HEK293 (cell line): ENCODE measurements around the gene MINAR2.

Experiments
- CTCF ChIA-PET: fragments of 350-600 bp; formaldehyde crosslinking; extraction: SDS; loops from one replicate; lab custom pipeline; 2021; ENCODE audit warnings: antibody characterized with exemption; lab: Yijun Ruan, JAX
- POLR2A ChIA-PET: fragments of 300-600 bp; formaldehyde crosslinking; extraction: SDS; loops from one replicate; lab custom pipeline; 2020; ENCODE audit warnings: antibody characterized with exemption, inconsistent platforms; lab: Yijun Ruan, JAX
- H3K27ac ChIP-seq: fragments of 200-500 bp; sonication (Bioruptor generic); 2 replicates; pipeline ENCODE4 v1.5.1; 2014; ENCODE audit warnings: low read depth, low read length, control low read depth, inconsistent platforms; ENCODE audit errors: extremely low read depth
- H3K36me3 ChIP-seq, 2 experiments: fragments of 200-500 bp in 1 of 2; sonication (Bioruptor generic) in 1 of 2; 1 replicate in 1 of 2; 2 replicates in 1 of 2; pipeline ENCODE4 v1.5.1; 2014 to 2017; ENCODE audit warnings: inconsistent platforms in 2 of 2, low read length in 2 of 2; ENCODE audit not compliant: control insufficient read depth in 2 of 2, insufficient read depth in 1 of 2
- H3K4me1 ChIP-seq: fragments of 200-500 bp; sonication (Bioruptor generic); 2 replicates; pipeline ENCODE4 v1.5.1; 2014; ENCODE audit warnings: mild to moderate bottlenecking, low read length, inconsistent platforms; ENCODE audit not compliant: control insufficient read depth, insufficient read depth
- H3K4me3 ChIP-seq: 2 replicates; pipeline ENCODE4 v1.5.1; 2011; ENCODE audit warnings: low read depth, mild to moderate bottlenecking, control low read depth, low read length, moderate library complexity
- H3K9me3 ChIP-seq: fragments of 200-500 bp; sonication (Bioruptor generic); 2 replicates; pipeline ENCODE4 v1.5.1; 2014; ENCODE audit warnings: low read depth, low read length, inconsistent platforms; ENCODE audit not compliant: control insufficient read depth, insufficient read depth
- ATF2 ChIP-seq: fragments of 450-650 bp; formaldehyde crosslinking; IDR thresholded peaks from 2 replicates; pipeline ENCODE4 v1.5.1; 2016; ENCODE audit warnings: missing biosample characterization, missing genetic modification characterization, low read depth
- BCL6B ChIP-seq: fragments of 450-650 bp; formaldehyde crosslinking; IDR thresholded peaks from 2 replicates; pipeline ENCODE4 v1.5.1; 2017; ENCODE audit warnings: missing biosample characterization, missing genetic modification characterization
- EGR2 ChIP-seq: fragments of 450-650 bp; formaldehyde crosslinking; IDR thresholded peaks from 2 replicates; pipeline ENCODE4 v1.5.1; 2016; ENCODE audit warnings: low read depth, missing biosample characterization, missing genetic modification characterization
- PATZ1 ChIP-seq: fragments of 450-650 bp; formaldehyde crosslinking; IDR thresholded peaks from 2 replicates; pipeline ENCODE4 v1.5.1; 2016; ENCODE audit warnings: missing biosample characterization, missing genetic modification characterization
- SCRT2 ChIP-seq: fragments of 450-650 bp; formaldehyde crosslinking; IDR thresholded peaks from 2 replicates; pipeline ENCODE4 v1.5.1; 2016; ENCODE audit warnings: missing biosample characterization, missing genetic modification characterization
- SP7 ChIP-seq: fragments of 450-650 bp; formaldehyde crosslinking; IDR thresholded peaks from 2 replicates; pipeline ENCODE4 v1.5.1; 2016; ENCODE audit warnings: missing biosample characterization, missing genetic modification characterization
- ZBTB10 ChIP-seq: fragments of 450-650 bp; formaldehyde crosslinking; IDR thresholded peaks from 2 replicates; pipeline ENCODE4 v1.5.1; 2016; ENCODE audit warnings: missing biosample characterization, missing genetic modification characterization
- ZBTB48 ChIP-seq: fragments of 450-650 bp; formaldehyde crosslinking; IDR thresholded peaks from 2 replicates; pipeline ENCODE4 v1.5.1; 2016; ENCODE audit warnings: missing biosample characterization, missing genetic modification characterization
- ZNF10 ChIP-seq: fragments of 450-650 bp; formaldehyde crosslinking; IDR thresholded peaks from 2 replicates; pipeline ENCODE4 v1.5.1; 2017; ENCODE audit warnings: missing biosample characterization, missing genetic modification characterization
- ZNF157 ChIP-seq: fragments of 450-650 bp; formaldehyde crosslinking; IDR thresholded peaks from 2 replicates; pipeline ENCODE4 v1.5.1; 2016; ENCODE audit warnings: missing biosample characterization, missing genetic modification characterization
- ZNF18 ChIP-seq: fragments of 450-650 bp; formaldehyde crosslinking; IDR thresholded peaks from 2 replicates; pipeline ENCODE4 v1.5.1; 2016; ENCODE audit warnings: missing biosample characterization, missing genetic modification characterization
- ZNF223 ChIP-seq: fragments of 450-650 bp; formaldehyde crosslinking; IDR thresholded peaks from 2 replicates; pipeline ENCODE4 v1.5.1; 2016; ENCODE audit warnings: missing biosample characterization, missing genetic modification characterization
- ZNF473 ChIP-seq: fragments of 450-650 bp; formaldehyde crosslinking; IDR thresholded peaks from 2 replicates; pipeline ENCODE4 v1.5.1; 2017; ENCODE audit warnings: missing biosample characterization, missing genetic modification characterization
- ZNF530 ChIP-seq: fragments of 450-650 bp; formaldehyde crosslinking; IDR thresholded peaks from 2 replicates; pipeline ENCODE4 v1.5.1; 2016; ENCODE audit warnings: low read depth, missing biosample characterization, missing genetic modification characterization
- ZNF548 ChIP-seq: fragments of 450-650 bp; formaldehyde crosslinking; IDR thresholded peaks from 2 replicates; pipeline ENCODE4 v1.5.1; 2016; ENCODE audit warnings: missing biosample characterization, missing genetic modification characterization
- ZNF561 ChIP-seq: fragments of 450-650 bp; IDR thresholded peaks from 2 replicates; pipeline ENCODE4 v1.5.1; 2018; ENCODE audit warnings: missing biosample characterization, missing genetic modification characterization, borderline replicate concordance
- ZNF624 ChIP-seq: fragments of 450-650 bp; formaldehyde crosslinking; IDR thresholded peaks from 2 replicates; pipeline ENCODE4 v1.5.1; 2017; ENCODE audit warnings: missing biosample characterization, missing genetic modification characterization
- ZNF629 ChIP-seq: fragments of 450-650 bp; formaldehyde crosslinking; IDR thresholded peaks from 2 replicates; pipeline ENCODE4 v1.5.1; 2017; ENCODE audit warnings: missing biosample characterization, missing genetic modification characterization
- ZNF664 ChIP-seq: fragments of 450-650 bp; formaldehyde crosslinking; IDR thresholded peaks from 2 replicates; pipeline ENCODE4 v1.5.1; 2016; ENCODE audit warnings: missing biosample characterization, missing genetic modification characterization
- ZSCAN4 ChIP-seq: fragments of 450-650 bp; formaldehyde crosslinking; IDR thresholded peaks from 2 replicates; pipeline ENCODE4 v1.5.1; 2017; ENCODE audit warnings: missing biosample characterization, missing genetic modification characterization

MINAR2 gene

GRCh38 chr5:129804705-129805104, 56.8 kb downstream of the MINAR2 start:
- Histone ChIP-seq H3K4me1 (no peaks in the 10 kb centered on the region), H3K4me3 (no peak overlapping the region), H3K27ac (no peak overlapping the region), H3K9me3 (no peaks in the 10 kb centered on the region), H3K36me3 (no peaks in the 10 kb centered on the region)
- ChIA-PET CTCF (no interaction called here), POLR2A (no interaction called here)
- TF ChIP-seq ATF2 (tag by site-specific recombination) (no peak), ZBTB10 (no peak), ZNF561 (tag by site-specific recombination) (no peak), ZNF664 (no peak), SP7 (no peak), EGR2 (tag by site-specific recombination) (no peak), ZSCAN4 (tag by site-specific recombination) (no peak), BCL6B (tag by site-specific recombination) (no peak), ZBTB48 (no peak), ZNF18 (no peak), ZNF223 (tag by site-specific recombination) (no peak), ZNF629 (tag by site-specific recombination) (no peak), ZNF548 (tag by site-specific recombination) (no peak), ZNF530 (tag by site-specific recombination) (no peak), PATZ1 (tag by site-specific recombination) (no peak), ZNF473 (no peak), ZNF157 (tag by site-specific recombination) (no peak), ZNF10 (tag by site-specific recombination) (no peak), SCRT2 (tag by site-specific recombination) (no peak), ZNF624 (tag by site-specific recombination) (no peak)
- TF ChIP-seq, all 188 proteins: peak for 0
